Measurements from ENCODE around the gene P4HA2. TPM values are rescaled to one million over a fixed set of nuclear protein-coding genes. Genes with fewer than 3 reads are reported as not detected.

Gene P4HA2
- total RNA-seq, 1 experiment from 2014 or later = 43.6 TPM

DNA sequence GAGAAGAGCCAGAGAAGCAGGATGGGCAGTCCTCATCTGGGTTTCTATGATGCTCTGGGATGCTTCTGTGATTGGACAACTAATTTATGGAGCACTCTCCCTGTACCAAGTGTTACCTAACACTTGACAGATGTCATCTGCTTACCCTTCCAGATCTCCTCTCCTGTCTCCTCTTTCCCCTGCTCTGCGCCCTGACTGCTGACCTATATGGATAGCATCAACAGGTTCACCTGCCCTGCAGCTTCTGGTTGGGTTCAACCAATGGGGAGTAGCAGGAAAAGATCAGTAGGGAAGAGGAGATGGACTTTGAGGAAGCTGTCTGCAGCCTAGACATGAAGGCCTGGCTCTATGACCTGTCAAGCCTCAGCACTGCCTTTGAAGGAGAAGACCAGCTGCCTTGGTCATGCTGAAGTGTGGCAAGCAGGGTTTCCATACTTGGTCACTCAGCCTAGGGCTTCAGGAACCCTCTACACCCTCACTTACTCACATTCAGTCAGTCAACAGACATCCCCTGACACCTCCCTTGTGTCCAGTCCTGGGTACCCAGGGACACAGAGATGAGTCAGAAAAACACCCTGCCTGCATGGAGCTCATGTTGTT lies 11.3 kb upstream of the P4HA2 start:
- ChIA-PET POLR2A (ENCODE audit: unreplicated experiment) (no interaction called here), CTCF (interaction anchor here (0.7 to 1.4 kb wide), 3 partner anchors 24 to 77 kb away, joined by 3 to 4 read pairs (median 3); no protein-coding TSS in a partner anchor)
- no peaks in the 10 kb centered on the region for H3K79me2 ChIP-seq (ENCODE audit: low read length)
- intact Hi-C loops (cut with micrococcal nuclease) = no loop called here
- TF ChIP-seq EZH2 (IDR thresholded peaks at IDR 0.05; ENCODE audit: low read length, unreplicated experiment) = no peak
- TF ChIP-seq, protein P1, sequence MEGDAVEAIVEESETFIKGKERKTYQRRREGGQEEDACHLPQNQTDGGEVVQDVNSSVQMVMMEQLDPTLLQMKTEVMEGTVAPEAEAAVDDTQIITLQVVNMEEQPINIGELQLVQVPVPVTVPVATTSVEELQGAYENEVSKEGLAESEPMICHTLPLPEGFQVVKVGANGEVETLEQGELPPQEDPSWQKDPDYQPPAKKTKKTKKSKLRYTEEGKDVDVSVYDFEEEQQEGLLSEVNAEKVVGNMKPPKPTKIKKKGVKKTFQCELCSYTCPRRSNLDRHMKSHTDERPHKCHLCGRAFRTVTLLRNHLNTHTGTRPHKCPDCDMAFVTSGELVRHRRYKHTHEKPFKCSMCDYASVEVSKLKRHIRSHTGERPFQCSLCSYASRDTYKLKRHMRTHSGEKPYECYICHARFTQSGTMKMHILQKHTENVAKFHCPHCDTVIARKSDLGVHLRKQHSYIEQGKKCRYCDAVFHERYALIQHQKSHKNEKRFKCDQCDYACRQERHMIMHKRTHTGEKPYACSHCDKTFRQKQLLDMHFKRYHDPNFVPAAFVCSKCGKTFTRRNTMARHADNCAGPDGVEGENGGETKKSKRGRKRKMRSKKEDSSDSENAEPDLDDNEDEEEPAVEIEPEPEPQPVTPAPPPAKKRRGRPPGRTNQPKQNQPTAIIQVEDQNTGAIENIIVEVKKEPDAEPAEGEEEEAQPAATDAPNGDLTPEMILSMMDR (conservative IDR thresholded peaks at IDR 0.05; ENCODE audit: low read depth, low read length) = no peak
- TF ChIP-seq EZH2phosphoT487 (IDR thresholded peaks at IDR 0.05; ENCODE audit: borderline replicate concordance, low read length) = no peak
- H4K20me1 ChIP-seq (ENCODE audit: low read length) = no peaks in the 10 kb centered on the region
- no peak overlapping the region for H3K27ac ChIP-seq (ENCODE audit: low read length)
- no peaks in the 10 kb centered on the region for H3K9me3 ChIP-seq (ENCODE audit: low read length)
- peaks cover 3% of the 10 kb centered on the region; the same call in 1 of the 2 replicates for H3K4me1 ChIP-seq (ENCODE audit: insufficient read depth, low read length)
- no peaks in the 10 kb centered on the region for H3K36me3 ChIP-seq (ENCODE audit: low read depth, low read length)
- H3K4me3 ChIP-seq (ENCODE audit: low read length) = no peak overlapping the region
- no peak overlapping the region for H2AFZ ChIP-seq (ENCODE audit: low read length)
- no peak overlapping the region for H3K9ac ChIP-seq (ENCODE audit: low read length)
- no peak for DNase-seq
- no peaks in the 10 kb centered on the region for H3K9me2 ChIP-seq (replicated peaks; ENCODE audit: low read length)
- BruUV-seq (replicated peaks) = no TSS peak
- no peak for ATAC-seq
- H3K27me3 ChIP-seq (ENCODE audit: low read length) = no peaks in the 10 kb centered on the region
- H3K4me2 ChIP-seq (ENCODE audit: low read length) = no peak overlapping the region
- H3F3A ChIP-seq (ENCODE audit: low read length, unreplicated experiment) = no peaks in the 10 kb centered on the region

DNA sequence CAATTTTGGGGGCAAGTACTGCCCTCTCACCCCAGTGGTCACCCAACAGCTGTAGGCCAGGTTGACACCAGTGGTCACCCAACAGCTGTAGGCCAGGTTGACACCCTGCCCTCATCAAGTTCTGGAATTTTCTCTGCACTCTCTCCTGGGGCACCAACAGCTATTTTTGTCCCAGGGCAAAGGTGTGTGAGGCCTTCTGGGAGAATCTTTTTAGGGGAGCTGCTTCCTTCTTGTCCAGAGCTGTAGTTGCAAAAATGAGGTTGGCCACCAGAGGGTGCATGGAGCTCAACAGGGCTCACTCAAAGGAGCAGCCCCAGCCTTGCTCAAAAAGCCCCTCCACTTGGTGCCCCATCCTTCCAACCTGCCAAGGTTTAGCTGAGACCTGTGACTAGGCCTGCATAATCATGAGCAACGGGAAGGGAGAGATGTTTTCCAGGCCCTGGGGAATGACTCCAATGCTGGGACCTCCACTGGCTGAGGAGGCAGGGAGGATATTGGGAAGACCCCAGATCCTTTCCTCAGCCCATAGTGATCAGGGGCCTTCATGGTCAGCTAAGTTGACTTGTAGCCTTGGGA lies 10.6 kb upstream of the P4HA2 start:
- H3K9ac ChIP-seq (ENCODE audit: low read length) = no peak overlapping the region
- ChIA-PET CTCF (interaction anchor here (0.5 to 1.4 kb wide), 8 partner anchors 11 to 529 kb away, joined by 3 to 4 read pairs (median 3); partner anchors contain the start of gene P4HA2), POLR2A (ENCODE audit: unreplicated experiment) (no interaction called here)
- no peak for TF ChIP-seq EZH2 (IDR thresholded peaks at IDR 0.05; ENCODE audit: low read length, unreplicated experiment)
- no peak for TF ChIP-seq EZH2phosphoT487 (IDR thresholded peaks at IDR 0.05; ENCODE audit: borderline replicate concordance, low read length)
- TF ChIP-seq, protein P1 (conservative IDR thresholded peaks at IDR 0.05; ENCODE audit: low read depth, low read length) = peak; percentile 80
- no peak overlapping the region for H2AFZ ChIP-seq (ENCODE audit: low read length)
- no peaks in the 10 kb centered on the region for H3K27me3 ChIP-seq (ENCODE audit: low read length)
- no peak overlapping the region for H3K4me3 ChIP-seq (ENCODE audit: low read length)
- no peaks in the 10 kb centered on the region for H3K79me2 ChIP-seq (ENCODE audit: low read length)
- ATAC-seq (peak; percentile 76), DNase-seq (peak; percentile 66)
- no peaks in the 10 kb centered on the region for H3K4me1 ChIP-seq (ENCODE audit: insufficient read depth, low read length)
- H4K20me1 ChIP-seq (ENCODE audit: low read length) = no peaks in the 10 kb centered on the region
- BruUV-seq (replicated peaks) = no TSS peak
- no peaks in the 10 kb centered on the region for H3K36me3 ChIP-seq (ENCODE audit: low read depth, low read length)
- no peak overlapping the region for H3K27ac ChIP-seq (ENCODE audit: low read length)
- intact Hi-C loops (cut with micrococcal nuclease) = no loop called here
- H3K9me2 ChIP-seq (replicated peaks; ENCODE audit: low read length) = no peaks in the 10 kb centered on the region
- no peaks in the 10 kb centered on the region for H3F3A ChIP-seq (ENCODE audit: low read length, unreplicated experiment)
- no peak overlapping the region for H3K4me2 ChIP-seq (ENCODE audit: low read length)
- no peaks in the 10 kb centered on the region for H3K9me3 ChIP-seq (ENCODE audit: low read length)

DNA sequence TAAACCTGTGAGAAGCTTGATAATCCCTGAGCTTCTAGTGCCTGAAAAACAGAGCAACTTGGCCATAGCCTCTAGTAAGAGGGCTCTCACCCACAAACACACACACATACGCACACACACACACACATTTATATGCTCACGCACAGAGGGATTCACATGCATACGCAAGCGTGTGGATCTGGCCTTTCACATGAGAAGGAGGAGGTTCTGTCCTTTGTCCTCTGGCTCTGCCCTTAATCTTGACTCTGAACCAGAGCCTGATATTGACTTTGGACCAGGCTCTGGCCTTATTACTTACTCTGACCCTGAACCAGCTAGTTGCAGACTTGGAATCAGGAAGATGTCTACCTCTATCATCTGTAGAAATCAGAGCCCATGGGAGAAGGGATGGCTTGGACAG lies 10.0 kb upstream of the P4HA2 start:
- DNase-seq (no peak), ATAC-seq (no peak)
- no peaks in the 10 kb centered on the region for H3K9me2 ChIP-seq (replicated peaks; ENCODE audit: low read length)
- H3K4me3 ChIP-seq (ENCODE audit: low read length) = no peak overlapping the region
- no peaks in the 10 kb centered on the region for H3K4me1 ChIP-seq (ENCODE audit: insufficient read depth, low read length)
- no peaks in the 10 kb centered on the region for H3F3A ChIP-seq (ENCODE audit: low read length, unreplicated experiment)
- no peak overlapping the region for H2AFZ ChIP-seq (ENCODE audit: low read length)
- H4K20me1 ChIP-seq (ENCODE audit: low read length) = no peaks in the 10 kb centered on the region
- no peaks in the 10 kb centered on the region for H3K9me3 ChIP-seq (ENCODE audit: low read length)
- intact Hi-C loops (cut with micrococcal nuclease) = no loop called here
- ChIA-PET POLR2A (ENCODE audit: unreplicated experiment) (interaction anchor here (0.6 kb wide), 1 partner anchor 29 kb away, joined by 3 read pairs; no protein-coding TSS in a partner anchor), CTCF (interaction anchor here (0.5 to 1.4 kb wide), 10 partner anchors 10 to 529 kb away, joined by 3 to 5 read pairs (median 3); partner anchors contain the start of gene P4HA2)
- no peak overlapping the region for H3K9ac ChIP-seq (ENCODE audit: low read length)
- H3K27me3 ChIP-seq (ENCODE audit: low read length) = no peaks in the 10 kb centered on the region
- no peak overlapping the region for H3K27ac ChIP-seq (ENCODE audit: low read length)
- no peaks in the 10 kb centered on the region for H3K36me3 ChIP-seq (ENCODE audit: low read depth, low read length)
- H3K79me2 ChIP-seq (ENCODE audit: low read length) = no peaks in the 10 kb centered on the region
- no peak overlapping the region for H3K4me2 ChIP-seq (ENCODE audit: low read length)
- no TSS peak for BruUV-seq (replicated peaks)
- TF ChIP-seq, protein P1 (conservative IDR thresholded peaks at IDR 0.05; ENCODE audit: low read depth, low read length) = no peak
- TF ChIP-seq EZH2 (IDR thresholded peaks at IDR 0.05; ENCODE audit: low read length, unreplicated experiment) (no peak), EZH2phosphoT487 (IDR thresholded peaks at IDR 0.05; ENCODE audit: borderline replicate concordance, low read length) (no peak)
